HG03025 (cell line): ENCODE measurements around the gene RNASET2.
"Not testable (repeated sequence)": the region's sequence is repeated elsewhere in the genome, so short reads cannot be mapped to it uniquely, and the experiment has no call there.

ENCODE experiments used
- ATAC-seq: cut with Tn5 transposase; IDR thresholded peaks from one replicate; pipeline ENCODE4 v1.9.1; 2021; ENCODE audit warnings: mild to moderate bottlenecking, moderate library complexity; ENCODE audit not compliant: unreplicated experiment, low FRiP score

RNASET2 gene

DNA sequence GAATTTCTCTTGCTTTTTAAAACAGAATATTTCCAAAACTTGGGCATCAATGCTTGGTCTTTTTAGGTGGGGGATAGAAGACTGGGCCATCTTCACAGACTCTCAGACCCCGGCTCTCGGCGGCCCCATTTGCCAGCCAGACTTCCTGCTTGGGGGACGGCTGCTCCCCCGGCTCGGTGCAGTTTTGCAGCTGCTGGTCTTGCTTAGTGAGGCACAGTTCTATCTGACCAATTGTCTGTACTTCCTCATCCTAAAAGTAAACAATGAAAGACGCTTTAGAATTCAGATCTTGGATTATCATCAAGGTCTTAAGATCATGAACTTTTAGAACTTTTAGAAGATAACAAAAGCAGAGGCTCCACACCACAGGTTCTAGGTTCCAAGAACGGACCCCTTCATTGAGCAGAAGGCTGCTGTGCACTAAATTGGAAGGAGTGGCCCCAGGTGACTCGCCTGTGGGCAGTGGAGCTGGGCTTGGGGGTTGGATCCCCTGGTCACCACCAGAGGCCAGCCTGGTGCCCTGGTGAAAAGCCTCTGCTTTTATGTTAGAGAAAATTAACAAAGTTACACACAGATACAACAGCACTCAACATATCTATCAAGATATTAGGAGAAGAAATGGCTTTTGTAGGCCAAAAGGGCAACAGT lies 26.7 kb downstream of the RNASET2 start:
- ATAC-seq, result no peak

GRCh38 chr6:166928644-166929541 lies 27.5 kb downstream of the RNASET2 start:
- ATAC-seq, result no peak

DNA sequence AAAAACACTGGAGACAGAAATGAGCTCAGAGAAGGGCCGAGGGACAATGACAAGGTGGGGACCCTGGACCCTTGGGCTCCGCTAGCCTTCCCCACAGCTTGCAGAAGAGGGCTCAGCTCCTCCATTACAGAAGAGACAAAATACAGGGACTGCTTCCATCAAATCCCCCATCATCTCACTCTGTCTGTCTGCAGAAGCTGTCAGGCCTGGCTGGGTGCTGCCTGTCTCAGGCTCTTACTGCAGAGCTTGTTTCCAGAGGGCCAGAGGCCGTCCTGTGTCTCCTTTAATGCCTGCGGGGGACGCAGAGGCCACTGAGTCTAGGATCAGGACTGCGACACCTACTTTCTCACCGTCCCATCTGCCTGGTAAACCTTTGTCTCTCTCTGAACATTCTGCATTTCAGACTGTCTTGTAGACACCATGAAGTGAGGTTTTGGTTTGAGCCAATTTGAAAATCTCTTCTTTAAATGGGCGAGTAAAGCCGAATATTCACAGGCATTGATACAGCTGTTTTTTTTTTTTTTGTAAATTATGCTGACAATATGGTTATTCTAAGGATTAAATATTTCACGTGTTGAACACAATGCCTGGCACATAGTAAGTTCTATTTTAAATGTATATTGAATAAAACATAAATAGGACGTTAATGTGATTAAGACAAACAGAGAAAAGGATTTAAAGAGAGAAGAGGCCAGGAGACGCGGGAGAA lies 28.3 kb downstream of the RNASET2 start:
- no peak for ATAC-seq

GRCh38 chr6:166927240-166927934 lies 29.0 kb downstream of the RNASET2 start:
- no peak for ATAC-seq

GRCh38 chr6:166926748-166927147 lies 29.6 kb downstream of the RNASET2 start:
- no peak for ATAC-seq

DNA sequence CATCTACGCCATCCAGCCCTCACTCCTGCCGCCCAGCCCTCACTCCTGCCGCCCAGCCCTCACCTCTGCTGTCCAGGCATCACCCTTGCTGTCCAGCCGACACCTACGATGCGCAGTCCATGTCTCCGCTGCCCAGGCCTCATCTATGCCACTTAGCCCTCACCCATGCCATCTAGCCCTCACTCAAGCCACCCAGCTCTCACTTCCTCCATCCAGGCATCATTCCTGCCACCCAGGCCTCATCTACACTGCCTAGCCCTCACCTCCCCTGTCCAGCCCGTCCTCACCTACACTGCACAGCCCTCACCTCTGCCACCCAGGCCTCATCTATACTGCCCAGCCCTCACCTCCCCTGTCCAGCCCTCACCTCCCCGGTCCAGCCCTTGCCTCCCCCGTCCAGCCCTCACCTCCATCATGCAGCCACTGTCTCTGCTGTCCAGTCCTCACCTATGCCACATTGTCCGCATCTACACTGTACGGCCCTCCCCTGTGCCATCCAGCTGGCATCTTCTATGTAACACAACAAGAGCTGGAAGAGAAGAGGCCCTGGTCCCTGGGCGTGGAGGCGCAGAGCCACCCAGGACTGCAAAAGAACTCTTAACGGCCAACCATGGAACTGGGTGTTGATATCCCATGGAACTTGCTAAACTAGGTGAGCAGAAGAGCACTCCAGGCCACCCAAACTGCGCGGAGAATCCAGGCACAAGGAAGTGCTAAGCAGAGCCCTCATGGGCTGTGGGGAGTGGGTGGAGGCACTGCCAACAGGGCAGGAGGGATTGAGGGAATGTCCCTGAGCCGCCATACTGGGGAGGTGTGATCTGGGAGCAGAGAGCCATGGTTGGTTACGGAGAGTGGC lies 31.0 kb downstream of the RNASET2 start:
- no peak for ATAC-seq

GRCh38 chr6:166924531-166924930 lies 31.8 kb downstream of the RNASET2 start:
- ATAC-seq, result no peak

DNA sequence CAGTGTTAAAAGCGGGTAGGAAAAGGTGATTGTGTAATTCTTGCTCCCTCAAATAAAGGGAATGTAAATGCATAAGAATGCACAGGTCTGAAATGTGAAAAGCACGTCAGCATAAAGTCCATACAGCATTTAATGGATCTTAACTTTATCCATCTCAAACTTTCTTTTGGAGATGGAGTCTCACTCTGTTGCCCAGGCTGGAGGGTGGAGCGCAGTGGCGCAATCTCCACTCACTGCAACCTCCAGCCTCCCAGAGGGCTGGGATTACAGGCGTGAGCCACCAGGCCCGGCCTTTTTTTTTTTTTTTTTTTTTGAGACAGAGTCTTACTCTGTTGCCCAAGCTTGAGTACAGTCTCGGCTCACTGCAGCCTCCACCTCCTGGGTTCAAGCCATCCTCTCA lies 33.4 kb downstream of the RNASET2 start:
- no peak for ATAC-seq

DNA sequence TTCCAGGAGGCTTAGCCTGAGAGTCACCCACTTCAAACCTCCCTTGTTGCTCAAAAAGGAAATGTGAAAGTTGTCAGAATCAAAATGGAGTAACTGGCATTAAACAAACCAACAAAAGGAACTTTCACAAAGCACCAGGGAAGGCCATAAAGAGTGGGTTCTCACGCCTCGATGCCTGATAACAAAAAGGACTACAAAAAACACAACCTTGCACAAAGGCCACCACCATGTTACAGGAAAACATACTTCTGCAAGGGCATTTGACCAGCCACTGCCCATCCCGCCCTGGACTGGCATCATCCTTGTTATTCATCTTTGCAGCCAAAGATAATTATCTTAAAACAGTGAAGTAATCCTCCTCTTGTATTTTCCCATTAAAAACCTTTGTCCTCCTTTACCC lies 34.8 kb downstream of the RNASET2 start:
- no peak for ATAC-seq

DNA sequence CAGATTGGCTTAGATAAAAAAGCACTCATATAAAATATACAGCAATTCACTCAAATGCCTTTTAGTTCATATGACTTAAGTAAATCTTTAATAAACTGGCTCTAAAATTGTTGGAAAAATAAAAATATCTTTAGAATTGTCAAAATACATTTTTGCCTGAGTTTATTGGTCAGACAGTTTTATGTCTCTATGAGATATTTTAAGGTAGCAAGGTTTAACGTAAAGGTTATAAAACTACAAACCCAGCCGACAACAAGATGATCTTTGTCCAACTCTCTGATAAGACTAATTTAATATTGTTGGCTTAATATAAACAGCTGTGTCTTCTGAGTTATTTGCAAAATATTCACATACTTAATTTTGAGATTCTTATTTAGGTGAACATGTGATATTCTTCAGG lies 39.5 kb downstream of the RNASET2 start:
- no peak for ATAC-seq

DNA sequence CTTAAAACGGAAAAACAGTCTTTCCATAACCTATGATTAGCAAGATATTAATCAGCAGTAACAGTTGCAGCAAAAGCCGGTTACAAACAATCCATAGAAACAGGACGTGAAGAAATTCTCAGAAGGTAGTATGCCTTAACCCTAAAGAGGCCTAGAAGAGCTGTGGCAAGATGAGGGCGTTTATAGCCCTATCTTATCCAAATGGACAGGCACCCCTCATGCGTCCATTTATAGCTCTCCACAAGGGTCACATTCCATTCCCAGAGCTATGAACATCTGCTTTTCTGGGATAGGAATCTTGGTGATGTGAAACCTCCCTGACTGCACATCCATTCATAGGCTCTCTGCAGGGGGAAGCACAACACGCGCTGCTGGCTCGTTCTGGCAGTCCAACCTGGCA lies 40.9 kb downstream of the RNASET2 start:
- ATAC-seq, result not testable (repeated sequence)

GRCh38 chr6:166914952-166915351 lies 41.4 kb downstream of the RNASET2 start:
- not testable (repeated sequence) for ATAC-seq

GRCh38 chr6:166911248-166911677 lies 45.1 kb downstream of the RNASET2 start:
- ATAC-seq, result no peak

DNA sequence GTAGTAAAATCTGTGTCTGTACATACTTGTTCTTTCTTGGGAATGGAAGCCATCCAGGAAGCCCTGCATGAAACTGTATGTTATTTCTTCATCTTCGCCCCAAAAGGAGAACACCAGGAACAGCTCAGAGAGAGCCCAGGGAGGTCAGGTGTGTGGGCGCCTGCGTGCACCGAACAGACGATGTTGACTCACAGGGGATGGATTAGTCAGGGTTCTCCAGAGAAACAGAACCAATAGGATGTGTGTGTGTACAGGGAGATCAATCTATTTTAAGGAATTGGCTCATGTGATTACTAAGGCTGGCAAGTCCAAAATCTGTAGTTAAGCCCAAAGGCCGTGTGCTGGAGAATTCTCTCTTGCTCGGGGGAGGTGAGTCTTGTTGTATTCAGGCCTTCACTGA lies 45.7 kb downstream of the RNASET2 start:
- ATAC-seq, result no peak

GRCh38 chr6:166908811-166909210 lies 47.5 kb downstream of the RNASET2 start:
- no peak for ATAC-seq

DNA sequence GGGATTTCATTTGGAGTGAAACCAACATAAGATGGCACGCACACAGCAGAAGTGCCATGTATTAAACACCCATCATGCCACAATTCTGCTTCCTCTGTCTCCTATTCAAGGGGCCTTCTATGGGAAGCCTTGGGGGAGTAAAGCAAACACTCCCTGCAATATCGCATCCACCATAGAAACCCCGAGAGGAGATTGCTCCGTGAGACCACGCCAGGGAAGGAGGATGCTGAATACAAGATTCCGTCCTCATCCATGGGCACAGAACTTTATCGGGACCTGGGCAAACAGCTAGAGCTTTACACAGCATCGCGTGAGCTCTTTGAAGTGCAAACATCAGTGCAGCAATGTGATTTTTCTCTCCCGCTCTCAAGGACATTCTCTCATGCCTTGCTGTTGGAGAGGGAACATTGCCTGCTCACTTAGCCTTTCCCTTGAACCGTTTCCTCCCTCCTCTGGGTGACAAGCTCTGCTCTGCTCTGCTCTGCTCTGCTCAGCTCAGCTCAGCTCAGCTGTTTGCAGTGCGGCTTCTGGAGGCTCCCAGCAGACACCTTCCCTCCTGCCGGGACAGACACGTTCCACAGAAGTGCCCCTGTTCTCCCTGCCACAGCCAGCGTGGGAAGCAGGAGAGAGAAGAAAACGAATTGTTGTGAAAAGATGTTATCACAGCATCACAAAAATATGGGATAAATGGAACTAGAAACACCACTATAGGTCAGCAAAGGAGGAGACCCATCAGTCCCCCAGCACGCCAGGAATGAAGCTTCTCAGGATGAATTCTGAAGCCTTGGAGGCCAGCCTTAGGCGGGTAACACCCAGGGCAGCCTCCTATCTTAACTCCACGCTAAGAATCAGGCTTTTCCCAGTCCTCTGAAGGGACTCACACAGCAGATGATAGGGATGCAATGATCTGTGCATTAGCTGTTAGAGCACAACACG lies 48.2 kb downstream of the RNASET2 start:
- no peak for ATAC-seq

GRCh38 chr6:166907373-166907841 lies 48.9 kb downstream of the RNASET2 start:
- peak; percentile 82 for ATAC-seq

GRCh38 chr6:166906376-166907044 lies 49.8 kb downstream of the RNASET2 start:
- ATAC-seq, result no peak
